ENCODE measurements around the gene GLT8D2.

GLT8D2 gene

DNA sequence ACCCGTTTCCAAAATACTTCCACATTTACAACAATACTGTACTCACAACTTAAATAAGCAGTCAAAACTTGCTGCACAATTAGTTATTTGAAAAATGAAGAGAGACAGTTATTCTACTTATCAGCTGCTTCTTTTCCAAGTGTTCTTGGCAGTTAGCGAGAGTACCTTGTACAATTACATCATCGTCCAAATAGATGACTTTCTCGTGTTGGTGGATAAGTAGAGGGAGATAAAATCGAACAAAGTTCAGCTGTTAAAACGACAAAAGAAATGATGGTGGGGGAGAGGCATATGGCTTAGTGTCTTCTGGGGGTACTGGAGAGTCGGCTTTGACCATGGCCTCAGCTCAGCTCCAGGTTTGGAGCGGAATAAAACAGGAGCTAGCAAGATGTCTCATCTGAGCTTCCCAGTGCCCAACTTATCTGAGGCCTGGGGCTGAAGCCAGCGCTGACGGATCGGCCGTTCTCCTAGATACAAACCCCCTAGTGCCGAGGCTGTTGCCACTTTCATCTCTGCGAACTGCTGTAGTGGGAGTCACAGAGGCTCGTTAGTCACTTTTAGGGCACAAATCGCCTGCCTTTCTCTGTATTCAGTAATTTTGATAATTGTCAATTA, 52.6 kb downstream of the GLT8D2 start:
- no peak overlapping the region for H3K4me2 ChIP-seq

GRCh38 chr12:103996595-103996994, 53.4 kb downstream of the GLT8D2 start:
- H3K27ac ChIP-seq: no peak overlapping the region
- no peak overlapping the region for H3K9ac ChIP-seq
- no peaks in the 10 kb centered on the region for H3K27me3 ChIP-seq
- H4K20me1 ChIP-seq: no peaks in the 10 kb centered on the region
- H3K36me3 ChIP-seq: peaks cover 0 to 6% (median 0%) of the 10 kb centered on the region in 11 experiments; a peak in 6 of 22 replicates
- TF ChIP-seq Cebpa-rat (IDR thresholded peaks at IDR 0.05): no peak
- H3K9me3 ChIP-seq (replicated peaks in 1 of 11): no peaks in the 10 kb centered on the region
- no peak overlapping the region for H3K4me2 ChIP-seq
- H3K4me3 ChIP-seq: no peak overlapping the region
- peaks cover 0 to 7% (median 0%) of the 10 kb centered on the region in 10 experiments; a peak in 4 of 20 replicates for H3K4me1 ChIP-seq

More for the DNA sequence above, 52.6 kb downstream of the GLT8D2 start:
- Histone ChIP-seq H4K20me1 (no peaks in the 10 kb centered on the region), H3K4me1 (peaks cover 0 to 7% (median 0%) of the 10 kb centered on the region in 10 experiments; a peak in 4 of 20 replicates), H3K36me3 (peaks cover 0 to under 1% (median 0%) of the 10 kb centered on the region in 11 experiments; a peak in 1 of 22 replicates), H3K4me3 (no peak overlapping the region), H3K9ac (no peak overlapping the region), H3K27me3 (no peaks in the 10 kb centered on the region), H3K27ac (no peak overlapping the region), H3K9me3 (replicated peaks in 1 of 11) (no peaks in the 10 kb centered on the region)
- TF ChIP-seq Cebpa-rat (IDR thresholded peaks at IDR 0.05): no peak

DNA sequence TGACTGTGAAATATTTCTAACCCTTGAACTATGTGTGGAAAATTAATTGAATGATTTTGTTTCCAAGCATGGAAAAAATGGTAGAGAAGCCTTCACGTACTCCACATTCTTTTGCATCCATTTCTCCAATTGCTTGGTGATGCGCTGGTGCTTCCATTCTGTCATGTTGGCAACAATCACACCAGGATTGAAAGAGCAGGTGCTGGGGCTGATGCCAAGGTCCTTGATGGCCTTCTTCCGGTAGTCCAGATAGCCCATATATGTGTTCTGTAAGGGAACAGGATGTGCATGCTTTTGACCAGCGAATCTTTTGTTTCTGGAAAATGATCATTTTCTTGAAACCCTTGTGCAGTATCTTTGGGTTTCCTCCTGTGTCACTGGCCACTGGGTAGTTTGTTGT, 55.8 kb downstream of the GLT8D2 start:
- Histone ChIP-seq H3K27ac (no peak overlapping the region), H3K9me3 (replicated peaks in 1 of 11) (no peaks in the 10 kb centered on the region), H3K9ac (no peak overlapping the region), H3K4me1 (peaks cover 0 to 1% (median 0%) of the 10 kb centered on the region in 10 experiments; a peak in 1 of 20 replicates), H3K4me2 (no peak overlapping the region), H4K20me1 (0 out of 22 replicates have a peak, but pooled peaks cover 0 to 1% (median 0%) of the 10 kb centered on the region in 11 experiments), H3K27me3 (no peaks in the 10 kb centered on the region), H3K4me3 (no peak overlapping the region), H3K36me3 (peaks cover 15 to 29% (median 22%) of the 10 kb centered on the region in 11 experiments)
- TF ChIP-seq Cebpa-rat (IDR thresholded peaks at IDR 0.05): no peak

GRCh38 chr12:103986829-103987228, 63.2 kb downstream of the GLT8D2 start:
- peaks cover 75 to 92% (median 84%) of the 10 kb centered on the region in 11 experiments for H3K36me3 ChIP-seq
- H3K9ac ChIP-seq: no peak overlapping the region
- no peak overlapping the region for H3K4me2 ChIP-seq
- no peaks in the 10 kb centered on the region for H3K4me1 ChIP-seq
- no peak for TF ChIP-seq Cebpa-rat (IDR thresholded peaks at IDR 0.05)
- no peak overlapping the region for H3K27ac ChIP-seq
- H4K20me1 ChIP-seq: peaks cover 0 to 13% (median 2%) of the 10 kb centered on the region in 11 experiments; a peak in 9 of 22 replicates
- no peaks in the 10 kb centered on the region for H3K27me3 ChIP-seq
- H3K9me3 ChIP-seq (replicated peaks in 1 of 11): no peaks in the 10 kb centered on the region
- H3K4me3 ChIP-seq: no peak overlapping the region

DNA sequence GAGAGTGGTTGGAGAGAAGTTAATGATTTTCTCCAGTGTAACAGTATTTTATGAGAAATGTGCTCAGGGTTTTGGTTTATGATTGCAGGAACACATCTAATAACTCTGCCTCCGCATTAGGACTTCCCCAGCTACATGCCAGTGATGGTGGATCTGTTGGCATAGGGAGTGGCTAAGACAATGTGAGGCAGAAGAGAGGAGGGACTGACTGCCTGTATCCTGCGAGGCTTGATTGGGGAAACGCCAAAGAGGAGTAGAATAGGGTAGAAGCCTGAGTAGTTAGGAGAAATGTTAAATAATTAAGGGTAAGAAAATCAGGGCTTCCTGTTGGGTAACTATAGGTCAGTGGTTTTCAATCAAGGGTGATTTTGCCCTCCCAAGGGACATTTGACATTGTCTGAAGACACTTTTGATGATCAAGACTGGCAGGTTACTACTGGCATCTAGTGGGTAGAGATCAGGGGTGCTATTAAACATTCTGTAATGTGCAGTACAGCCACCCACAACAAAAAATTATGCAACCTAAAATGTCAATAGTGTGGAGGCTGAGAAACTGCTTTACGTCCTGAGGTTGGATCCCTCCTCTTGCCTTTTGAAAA, 71.5 kb downstream of the GLT8D2 start:
- Histone ChIP-seq H3K4me3 (no peak overlapping the region), H3K27ac (peak overlapping the region in 3 of 11 experiments; percentile 0 to 23 (median 3); a peak in 4 of 22 replicates), H3K9me3 (replicated peaks in 1 of 11) (no peaks in the 10 kb centered on the region), H3K4me1 (peaks cover 9 to 27% (median 18%) of the 10 kb centered on the region in 10 experiments), H3K27me3 (no peaks in the 10 kb centered on the region), H3K9ac (peak overlapping the region in 2 of 11 experiments; percentile 0 to 33; a peak in 2 of 22 replicates), H4K20me1 (peaks cover 56 to 93% (median 67%) of the 10 kb centered on the region in 11 experiments), H3K4me2 (peak overlapping the region in 7 of 11 experiments; percentile 41 to 66 (median 55); a peak in 14 of 22 replicates), H3K36me3 (peaks cover 79 to 100% (median 96%) of the 10 kb centered on the region in 11 experiments)
- TF ChIP-seq Cebpa-rat (IDR thresholded peaks at IDR 0.05): no peak

- Histone ChIP-seq H3K9me3 (replicated peaks in 1 of 11) (no peaks in the 10 kb centered on the region), H3K4me2 (no peak overlapping the region), H3K4me1 (peaks cover 9 to 31% (median 19%) of the 10 kb centered on the region in 10 experiments), H4K20me1 (peaks cover 87 to 100% (median 94%) of the 10 kb centered on the region in 11 experiments), H3K36me3 (peaks cover 53 to 100% (median 88%) of the 10 kb centered on the region in 11 experiments), H3K27ac (no peak overlapping the region), H3K27me3 (no peaks in the 10 kb centered on the region), H3K9ac (no peak overlapping the region), H3K4me3 (no peak overlapping the region)
- no peak for TF ChIP-seq Cebpa-rat (IDR thresholded peaks at IDR 0.05)
Measured at GRCh38 chr12:103975368-103975767, 74.6 kb downstream of the GLT8D2 start.

DNA sequence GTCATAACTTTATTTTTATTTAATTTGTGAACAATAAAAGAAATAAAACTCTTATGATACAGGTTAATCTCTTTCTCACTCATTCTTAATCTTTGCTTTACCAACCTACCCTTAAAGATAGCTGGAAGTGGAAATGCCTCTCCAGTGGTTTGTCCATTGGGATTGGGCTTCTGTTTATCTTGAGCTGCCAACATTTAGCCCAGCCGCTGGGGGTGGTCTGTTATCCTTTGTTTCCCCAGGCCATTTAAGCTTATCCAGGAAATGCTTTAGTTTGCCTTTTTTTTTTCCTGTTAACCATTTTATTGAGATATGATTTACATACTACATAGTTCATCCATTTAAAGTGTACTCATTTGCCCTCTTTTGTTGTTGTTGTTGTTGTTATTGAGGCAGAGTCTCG, 76.1 kb downstream of the GLT8D2 start:
- H3K27me3 ChIP-seq: no peaks in the 10 kb centered on the region
- no peaks in the 10 kb centered on the region for H3K9me3 ChIP-seq (replicated peaks in 1 of 11)
- H3K9ac ChIP-seq: no peak overlapping the region
- H3K36me3 ChIP-seq: peaks cover 47 to 100% (median 87%) of the 10 kb centered on the region in 11 experiments
- no peak overlapping the region for H3K4me3 ChIP-seq
- H3K27ac ChIP-seq: no peak overlapping the region
- H3K4me1 ChIP-seq: peaks cover 15 to 39% (median 23%) of the 10 kb centered on the region in 10 experiments
- peak overlapping the region in 2 of 11 experiments; percentile 24 to 33; a peak in 1 of 22 replicates for H3K4me2 ChIP-seq
- H4K20me1 ChIP-seq: peaks cover 92 to 100% (median 100%) of the 10 kb centered on the region in 11 experiments
- TF ChIP-seq Cebpa-rat (IDR thresholded peaks at IDR 0.05): no peak

DNA sequence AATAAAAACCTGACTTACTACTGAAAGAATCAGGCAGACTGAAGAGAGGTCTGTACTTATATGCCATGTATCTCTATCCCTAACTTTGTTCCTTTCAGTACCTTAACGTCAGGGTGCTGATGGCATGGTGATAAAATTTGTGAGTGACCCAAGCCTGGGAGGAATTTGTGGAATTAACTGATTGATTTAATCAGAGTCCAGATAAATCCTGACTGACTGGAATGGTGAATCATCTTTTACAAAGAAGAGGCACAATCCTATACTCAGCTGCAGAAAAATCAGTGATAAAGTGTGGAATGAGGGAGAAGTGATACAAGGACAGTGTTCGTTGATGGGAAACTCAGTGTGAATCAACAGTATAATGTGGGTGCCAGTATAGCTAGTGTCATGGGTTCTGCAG, 80.6 kb downstream of the GLT8D2 start:
- H3K9ac ChIP-seq: no peak overlapping the region
- H3K27me3 ChIP-seq: no peaks in the 10 kb centered on the region
- no peak overlapping the region for H3K27ac ChIP-seq
- H3K36me3 ChIP-seq: peaks cover 14 to 72% (median 58%) of the 10 kb centered on the region in 11 experiments
- TF ChIP-seq Cebpa-rat (IDR thresholded peaks at IDR 0.05): no peak
- peaks cover 20 to 44% (median 35%) of the 10 kb centered on the region in 10 experiments for H3K4me1 ChIP-seq
- peaks cover 58 to 79% (median 69%) of the 10 kb centered on the region in 11 experiments for H4K20me1 ChIP-seq
- peak overlapping the region in 2 of 11 experiments; percentile 12 to 73; a peak in 1 of 22 replicates for H3K4me2 ChIP-seq
- no peaks in the 10 kb centered on the region for H3K9me3 ChIP-seq (replicated peaks in 1 of 11)
- no peak overlapping the region for H3K4me3 ChIP-seq

DNA sequence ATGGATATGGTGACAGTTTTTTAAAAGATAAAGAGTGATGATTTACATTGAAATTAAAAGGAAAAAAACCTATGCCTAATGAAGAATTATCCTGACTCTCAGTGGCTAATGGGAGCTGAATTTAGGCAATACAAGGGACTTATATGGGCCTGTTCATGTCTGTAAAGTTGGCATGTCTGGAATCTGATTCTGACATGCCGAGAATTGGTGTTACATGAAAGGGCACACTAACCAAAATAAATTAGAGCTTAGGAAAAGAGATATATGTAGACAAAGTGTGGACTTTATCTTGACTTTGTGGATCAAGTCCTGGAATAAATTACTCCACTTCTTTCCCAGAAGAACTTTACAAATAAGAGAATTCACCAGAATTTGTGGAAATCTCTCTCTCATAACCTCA, 83.3 kb downstream of the GLT8D2 start:
- H3K27me3 ChIP-seq: no peaks in the 10 kb centered on the region
- H3K9ac ChIP-seq: peak overlapping the region; percentile 89 to 98 (median 94)
- peaks cover 9 to 53% (median 38%) of the 10 kb centered on the region in 11 experiments; a peak in 20 of 22 replicates for H3K36me3 ChIP-seq
- peak overlapping the region; percentile 89 to 97 (median 94) for H3K27ac ChIP-seq
- H3K4me2 ChIP-seq: peak overlapping the region; percentile 73 to 97 (median 87)
- H3K4me3 ChIP-seq: peak overlapping the region; percentile 72 to 94 (median 82)
- no peak for TF ChIP-seq Cebpa-rat (IDR thresholded peaks at IDR 0.05)
- peaks cover 38 to 52% (median 45%) of the 10 kb centered on the region in 11 experiments; a peak in 20 of 22 replicates for H4K20me1 ChIP-seq
- peaks cover 31 to 57% (median 45%) of the 10 kb centered on the region in 10 experiments for H3K4me1 ChIP-seq
- H3K9me3 ChIP-seq (replicated peaks in 1 of 11): no peaks in the 10 kb centered on the region

All from BLaER1 treated with 17β-estradiol and CSF1 and Interleukin-3, amounts not matched to agents 10 nM and 100 nM (cell line).